HG03575 (cell line): ENCODE data around the gene CACNA1G.

Source experiments
- ATAC-seq: cut with Tn5 transposase; IDR thresholded peaks from one replicate; pipeline ENCODE4 v1.9.1; 2021; ENCODE audit not compliant: unreplicated experiment, insufficient number of reproducible peaks, low FRiP score; ENCODE audit errors: extremely low read depth

CACNA1G gene

GRCh38 chr17:50532452-50533024 is 28.0 kb upstream of the CACNA1G start, which contains the start of gene EPN3:
EPN3 (plus strand) TSS chr17:50532735; CDS start chr17:50536557, 3,822 bp downstream.
- no peak for ATAC-seq

DNA sequence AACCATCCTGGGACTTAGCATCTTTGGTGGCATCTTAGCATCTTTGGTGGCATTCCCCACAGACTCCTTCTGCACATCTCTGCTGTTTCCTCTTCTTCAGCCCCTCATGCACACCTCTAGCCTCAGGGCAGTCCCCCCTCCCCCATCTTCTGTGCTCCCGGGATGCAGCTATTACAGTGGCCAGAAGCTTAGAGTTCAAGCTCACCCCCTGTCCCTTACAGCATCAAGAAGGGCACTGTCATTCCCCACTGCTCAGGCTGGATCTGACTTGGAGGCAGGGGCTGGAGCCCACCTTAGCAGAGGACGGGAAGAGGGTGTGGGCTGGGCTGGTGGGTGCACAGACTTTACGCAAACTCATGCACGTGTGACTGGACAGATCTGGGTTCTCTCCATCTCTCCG is 27.3 kb upstream of the CACNA1G start:
- ATAC-seq: no peak

DNA sequence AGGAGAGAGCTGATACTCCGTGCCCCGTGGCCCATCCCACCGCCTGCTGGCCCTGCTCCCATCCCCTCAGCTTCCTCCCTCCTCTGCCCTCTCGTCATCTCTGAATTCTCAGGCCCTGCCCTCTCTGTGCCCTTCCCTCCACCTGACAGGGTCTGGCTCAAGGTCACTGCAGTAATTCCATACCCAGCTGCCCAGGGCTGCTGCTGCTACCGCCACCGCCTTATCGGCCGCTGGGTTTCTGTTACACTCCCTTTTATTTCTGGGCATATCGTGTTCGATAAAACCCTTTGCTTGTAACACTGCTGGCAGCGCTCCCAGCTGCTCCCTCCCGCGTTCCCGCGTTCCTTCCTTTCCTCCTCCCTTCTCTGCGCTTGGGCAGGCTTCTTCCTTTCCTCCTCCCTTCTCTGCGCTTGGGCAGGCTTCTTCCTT is 26.8 kb upstream of the CACNA1G start:
- ATAC-seq: no peak

GRCh38 chr17:50534222-50534978 is 26.1 kb upstream of the CACNA1G start:
- no peak for ATAC-seq

DNA sequence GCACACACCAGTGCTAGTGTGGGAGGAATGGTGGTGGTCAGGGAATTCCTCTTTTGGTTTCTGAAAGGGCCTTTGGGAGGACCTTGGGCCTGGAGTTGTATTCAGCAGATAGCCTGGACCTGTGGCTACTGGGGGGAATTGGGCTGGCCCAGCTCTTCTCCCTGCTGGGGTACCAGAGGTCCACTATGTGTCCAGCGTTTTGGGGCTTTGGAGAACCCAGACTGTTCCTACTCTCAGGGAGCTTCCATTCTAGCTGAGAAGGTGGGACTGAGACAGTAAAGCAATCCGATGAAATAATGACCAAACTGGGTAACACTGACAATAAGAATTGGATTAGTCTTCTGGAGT is 25.6 kb upstream of the CACNA1G start:
- no peak for ATAC-seq

DNA sequence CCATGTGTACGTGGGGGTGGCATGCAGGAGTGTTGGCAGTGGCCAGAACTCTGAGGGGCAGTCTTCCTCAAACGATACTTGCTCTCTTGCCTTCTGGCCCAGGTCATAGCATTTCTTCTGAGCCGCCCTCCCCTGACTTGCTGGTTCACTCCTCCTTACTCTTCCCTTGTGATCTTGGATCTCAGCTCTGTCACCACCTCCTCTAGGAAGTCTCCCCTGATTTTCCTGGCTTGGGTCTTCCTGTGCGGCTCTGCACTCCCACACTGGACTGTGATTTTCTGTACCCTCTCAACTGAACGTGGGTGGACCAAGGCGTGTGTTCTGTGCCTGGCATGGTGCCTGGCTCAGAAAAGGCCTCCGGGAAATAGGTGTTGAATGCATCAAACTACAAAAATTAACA is 25.1 kb upstream of the CACNA1G start:
- no peak for ATAC-seq

GRCh38 chr17:50536683-50537646 is 23.6 kb upstream of the CACNA1G start:
- no peak for ATAC-seq

DNA sequence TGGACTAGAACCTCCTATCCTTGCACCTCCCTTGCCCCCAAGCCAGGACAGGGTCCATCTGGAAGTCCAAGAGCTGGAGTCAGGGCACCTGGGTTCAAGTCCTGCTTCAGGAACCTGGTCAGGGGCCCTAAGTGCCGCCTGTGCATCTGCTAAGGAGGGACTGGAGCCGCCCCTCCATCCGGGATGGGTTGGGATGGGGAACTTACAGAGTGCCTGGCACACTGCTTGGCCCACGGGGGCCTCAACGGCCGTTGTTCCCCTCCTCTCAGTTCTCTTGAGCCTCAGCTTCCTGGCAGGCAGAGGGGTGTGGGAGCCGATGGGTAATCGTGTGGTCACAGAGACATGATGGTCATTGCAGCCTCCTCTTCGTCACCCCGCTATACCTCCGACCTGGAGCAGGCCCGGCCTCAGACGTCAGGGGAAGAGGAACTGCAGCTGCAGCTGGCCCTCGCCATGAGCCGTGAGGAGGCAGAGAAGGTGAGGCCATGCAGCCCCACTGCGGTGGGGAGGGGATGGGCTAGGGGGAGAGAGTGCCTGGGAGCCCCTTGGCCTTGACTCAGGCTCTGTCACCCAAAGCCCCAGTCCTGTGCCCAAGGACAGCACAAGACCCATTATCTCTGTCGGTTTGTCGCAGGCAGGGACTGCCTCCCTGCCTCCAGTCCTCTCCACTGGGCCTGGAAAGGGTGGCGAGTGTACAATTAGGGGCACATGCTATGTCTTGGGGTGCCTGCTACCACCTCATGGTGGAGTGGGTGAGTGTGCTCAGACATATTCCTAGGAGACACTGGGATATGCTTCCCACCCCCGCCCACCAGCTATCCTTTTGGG is 22.6 kb upstream of the CACNA1G start:
- ATAC-seq: no peak

- ATAC-seq: no peak
These were observed 21.7 kb upstream of the CACNA1G start for GRCh38 chr17:50538549-50539410.

DNA sequence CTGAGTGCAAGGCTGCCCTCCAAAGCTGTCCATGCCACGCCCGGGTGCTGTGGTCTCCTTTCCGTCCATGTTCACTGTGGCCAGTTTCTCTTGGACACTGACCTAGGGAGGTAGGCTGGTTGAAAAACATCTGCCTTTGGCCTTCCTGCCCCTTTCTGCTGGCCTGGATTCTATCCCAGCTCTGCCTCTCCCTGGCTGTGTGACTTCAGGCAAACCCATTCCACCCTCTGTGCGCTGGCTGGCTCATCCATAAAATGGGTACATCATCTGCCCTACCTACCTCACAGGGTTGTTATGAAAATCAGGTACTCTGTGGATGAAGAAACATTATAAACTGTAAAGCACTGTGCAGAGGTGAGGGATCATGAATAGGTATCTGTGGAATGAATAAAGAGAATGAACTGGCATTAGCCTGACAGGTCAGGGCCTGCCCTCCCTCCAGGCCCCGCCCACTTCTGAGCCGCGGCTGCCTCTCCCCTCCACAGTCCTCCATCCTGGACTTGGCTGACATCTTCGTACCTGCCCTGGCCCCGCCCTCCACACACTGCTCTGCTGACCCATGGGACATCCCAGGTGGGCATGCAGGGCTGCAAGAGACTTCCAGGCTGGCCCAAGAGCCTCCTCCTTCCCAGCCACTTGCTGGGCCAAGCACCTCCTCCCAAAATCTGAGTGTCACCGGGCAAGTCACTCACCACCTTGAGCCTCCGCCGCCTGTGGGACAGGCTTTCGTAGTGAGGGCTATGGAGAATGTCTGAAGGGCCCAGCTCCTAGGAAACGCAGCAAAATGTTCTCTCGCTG is 20.6 kb upstream of the CACNA1G start:
- ATAC-seq: no peak

DNA sequence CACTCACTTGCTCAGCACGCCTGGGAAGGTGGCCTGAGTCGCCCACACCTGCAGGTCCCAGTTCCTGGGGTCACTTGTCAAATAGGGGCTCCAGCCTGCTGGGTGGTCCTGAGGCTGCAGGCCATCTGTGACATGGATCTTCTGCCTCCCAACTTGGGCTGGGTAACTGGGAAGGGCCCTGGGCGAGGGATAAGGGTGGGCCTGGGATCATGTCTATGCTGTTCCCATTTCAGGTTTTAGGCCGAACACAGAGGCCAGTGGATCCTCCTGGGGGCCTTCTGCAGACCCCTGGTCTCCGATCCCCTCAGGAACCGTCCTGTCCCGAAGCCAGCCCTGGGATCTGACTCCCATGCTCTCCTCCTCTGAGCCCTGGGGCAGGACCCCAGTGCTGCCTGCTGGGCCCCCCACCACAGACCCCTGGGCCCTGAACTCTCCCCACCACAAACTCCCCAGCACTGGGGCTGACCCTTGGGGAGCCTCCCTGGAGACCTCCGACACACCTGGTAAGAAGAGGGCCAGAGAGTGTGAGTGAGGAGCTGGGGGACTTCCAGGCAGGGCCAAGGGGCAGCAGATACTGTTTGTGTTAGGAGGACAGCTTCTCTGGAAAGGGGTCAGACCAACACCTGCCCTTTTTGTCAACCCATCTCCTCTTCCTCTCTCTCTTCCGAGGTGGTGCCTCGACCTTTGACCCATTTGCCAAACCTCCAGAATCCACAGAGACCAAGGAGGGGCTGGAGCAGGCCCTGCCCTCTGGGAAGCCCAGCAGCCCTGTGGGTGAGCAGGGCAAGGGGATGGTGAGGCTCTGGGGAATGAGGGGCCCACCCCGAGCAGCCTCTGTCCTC is 19.7 kb upstream of the CACNA1G start:
- no peak for ATAC-seq

GRCh38 chr17:50541402-50541715 is 19.2 kb upstream of the CACNA1G start:
- no peak for ATAC-seq

DNA sequence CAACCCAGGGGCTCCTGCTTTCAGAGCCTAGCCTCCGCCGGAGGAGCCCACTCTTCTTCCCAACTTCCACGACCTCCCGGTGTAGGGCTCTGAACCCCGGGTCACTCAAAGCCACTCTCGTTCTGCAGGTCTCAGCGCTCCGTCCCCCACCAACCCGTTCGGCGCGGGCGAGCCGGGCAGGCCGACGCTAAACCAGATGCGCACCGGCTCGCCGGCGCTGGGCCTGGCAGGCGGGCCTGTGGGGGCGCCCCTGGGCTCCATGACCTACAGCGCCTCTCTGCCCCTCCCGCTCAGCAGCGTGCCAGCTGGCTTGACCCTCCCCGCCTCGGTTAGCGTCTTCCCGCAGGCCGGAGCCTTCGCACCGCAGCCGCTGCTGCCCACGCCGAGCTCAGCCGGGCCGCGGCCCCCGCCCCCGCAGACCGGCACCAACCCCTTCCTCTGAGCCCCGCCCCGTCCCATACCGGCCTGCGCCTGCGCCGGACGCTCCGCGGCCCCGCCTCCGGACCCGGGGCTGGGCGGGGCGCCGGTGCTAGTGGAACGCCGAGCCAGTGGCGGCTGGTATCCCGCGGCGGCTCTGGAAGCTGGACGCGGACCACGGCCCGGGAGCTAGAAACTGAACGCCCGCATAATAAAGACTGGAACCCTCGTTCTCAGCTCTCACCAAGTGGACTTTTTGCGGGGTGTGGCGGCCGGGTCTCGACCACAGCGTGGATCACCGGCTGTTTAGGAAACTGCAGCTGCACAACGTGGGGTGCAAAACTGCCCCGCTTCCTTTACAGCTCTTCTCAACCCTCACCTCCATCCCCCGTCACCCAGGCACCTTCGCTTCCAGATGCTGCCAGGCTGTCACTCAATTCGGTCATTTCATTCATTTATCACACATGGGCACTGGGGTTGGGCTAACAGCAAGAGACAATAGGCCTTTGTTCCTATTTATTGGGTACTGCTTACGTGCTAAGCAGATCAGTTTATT is 18.5 kb upstream of the CACNA1G start:
- ATAC-seq: no peak

- no peak for ATAC-seq
These were observed 17.4 kb upstream of the CACNA1G start for GRCh38 chr17:50542795-50543774.

DNA sequence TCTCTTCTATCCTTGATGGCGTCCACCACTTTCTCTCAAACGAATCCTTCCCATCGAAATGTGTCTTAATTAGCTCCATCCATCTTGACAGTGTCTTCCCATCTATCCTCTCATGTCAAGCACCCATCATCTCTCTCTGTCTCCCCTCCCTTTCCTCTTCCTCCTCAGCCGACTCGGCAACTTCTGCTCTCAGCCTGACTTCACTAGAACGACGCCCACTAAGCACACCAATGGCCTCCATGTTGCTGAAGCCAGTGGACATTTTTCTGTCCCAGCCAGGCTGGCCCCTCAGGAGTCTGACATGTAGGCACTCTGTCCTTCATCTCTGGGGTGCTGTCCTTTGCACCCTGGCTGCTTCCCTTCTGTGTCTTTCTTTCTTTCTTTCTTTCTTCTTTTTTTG is 16.0 kb upstream of the CACNA1G start:
- no peak for ATAC-seq
